Dermis blood vessel endothelial cell (primary cell): ENCODE results near the gene ESYT2. TPM values are rescaled to one million over a fixed set of nuclear protein-coding genes. Genes with fewer than 3 reads are reported as not detected.
A peak's percentile ranks its signal among the peaks of the same experiment; 100 is the strongest.

Experiments
- DNase-seq: peaks from one replicate; pipeline ENCODE4 v3.0.0; 2010
- total RNA-seq: library from RNA; depleted of rRNA; stranded (reverse); fragments of >200 nt; gene quantifications from 2 replicates; pipeline ENCODE4 v1.2.3, GENCODE V29; 2014

ESYT2 gene
- total RNA-seq, 1 donor from 2014 or later = 67.6 TPM

GRCh38 chr7:158741294-158741666, 88.0 kb downstream of the ESYT2 start:
- no peak for DNase-seq

GRCh38 chr7:158740657-158741293, 88.5 kb downstream of the ESYT2 start:
- peak; percentile 99 for DNase-seq

GRCh38 chr7:158740013-158740656, 89.2 kb downstream of the ESYT2 start:
- DNase-seq = peak; percentile 84

- DNase-seq = no peak
Measured at GRCh38 chr7:158738841-158739240, 90.5 kb downstream of the ESYT2 start.

GRCh38 chr7:158737064-158737695, 92.1 kb downstream of the ESYT2 start:
- no peak for DNase-seq

- no peak for DNase-seq
Measured at GRCh38 chr7:158735935-158736334, 93.4 kb downstream of the ESYT2 start.

GRCh38 chr7:158734861-158735260, 94.4 kb downstream of the ESYT2 start:
- peak; percentile 75 for DNase-seq

- DNase-seq = no peak
Measured at GRCh38 chr7:158733775-158734494, 95.4 kb downstream of the ESYT2 start.

GRCh38 chr7:158733220-158733519, 96.1 kb downstream of the ESYT2 start:
- DNase-seq = no peak

GRCh38 chr7:158732494-158733219, 96.7 kb downstream of the ESYT2 start:
- DNase-seq = no peak

- no peak for DNase-seq
Measured at GRCh38 chr7:158731761-158732160, 97.5 kb downstream of the ESYT2 start.

GRCh38 chr7:158730383-158731346, 98.6 kb downstream of the ESYT2 start:
- peak; percentile 62 for DNase-seq

GRCh38 chr7:158729646-158730382, 99.5 kb downstream of the ESYT2 start:
- no peak for DNase-seq

- DNase-seq = no peak
Measured at GRCh38 chr7:158728911-158729645, 100.2 kb downstream of the ESYT2 start.

GRCh38 chr7:158727690-158728089, 101.6 kb downstream of the ESYT2 start:
- DNase-seq = no peak

GRCh38 chr7:158726277-158726807, 103.0 kb downstream of the ESYT2 start:
- DNase-seq = no peak

- DNase-seq = no peak
Measured at GRCh38 chr7:158725506-158725800, 103.9 kb downstream of the ESYT2 start.

- DNase-seq = no peak
Measured at GRCh38 chr7:158724658-158725505, 104.4 kb downstream of the ESYT2 start.

GRCh38 chr7:158723714-158724385, 105.5 kb downstream of the ESYT2 start:
- no peak for DNase-seq
